SH-SY5Y (cell line): ENCODE data around the gene PPIP5K2.

Experiments
- GATA2 ChIP-seq: IDR thresholded peaks from 2 replicates; pipeline ENCODE4 v1.6.1; 2011; ENCODE audit warnings: mild to moderate bottlenecking, low read depth, low read length
- GATA3 ChIP-seq: IDR thresholded peaks from 2 replicates; pipeline ENCODE4 v1.6.1; 2011; ENCODE audit warnings: low read depth, mild to moderate bottlenecking, low read length, moderate library complexity

GRCh38 chr5:103216697-103217096 lies 96.6 kb downstream of the PPIP5K2 start:
- TF ChIP-seq GATA2 (no peak), GATA3 (no peak)
